NB4 (cell line): ENCODE results near the gene CSPG4.

Experiments
- DNase-seq: peaks from one replicate; pipeline ENCODE4 v3.0.0; 2010; ENCODE audit warnings: low read depth
- H3K4me3 ChIP-seq: one replicate; pipeline ENCODE4 v1.5.1; 2011; ENCODE audit warnings: mild to moderate bottlenecking, low read depth, low read length, moderate library complexity
- MYC ChIP-seq: IDR thresholded peaks from 2 replicates; pipeline ENCODE4 v1.6.1; 2011; ENCODE audit warnings: low read depth, low read length
- POLR2A ChIP-seq: IDR thresholded peaks from 2 replicates; pipeline ENCODE4 v1.6.1; 2011; ENCODE audit warnings: mild to moderate bottlenecking; ENCODE audit not compliant: insufficient read length; ENCODE audit errors: extremely low read depth
- TF ChIP-seq, protein P1 (sequence below): IDR thresholded peaks from 2 replicates; pipeline ENCODE4 v1.6.1; 2011; ENCODE audit warnings: low read depth, low read length
- TF ChIP-seq, protein P2 (sequence below): IDR thresholded peaks from one replicate; pipeline ENCODE4 v1.5.1; 2012; ENCODE audit warnings: low read depth, low read length

CSPG4 gene

DNA sequence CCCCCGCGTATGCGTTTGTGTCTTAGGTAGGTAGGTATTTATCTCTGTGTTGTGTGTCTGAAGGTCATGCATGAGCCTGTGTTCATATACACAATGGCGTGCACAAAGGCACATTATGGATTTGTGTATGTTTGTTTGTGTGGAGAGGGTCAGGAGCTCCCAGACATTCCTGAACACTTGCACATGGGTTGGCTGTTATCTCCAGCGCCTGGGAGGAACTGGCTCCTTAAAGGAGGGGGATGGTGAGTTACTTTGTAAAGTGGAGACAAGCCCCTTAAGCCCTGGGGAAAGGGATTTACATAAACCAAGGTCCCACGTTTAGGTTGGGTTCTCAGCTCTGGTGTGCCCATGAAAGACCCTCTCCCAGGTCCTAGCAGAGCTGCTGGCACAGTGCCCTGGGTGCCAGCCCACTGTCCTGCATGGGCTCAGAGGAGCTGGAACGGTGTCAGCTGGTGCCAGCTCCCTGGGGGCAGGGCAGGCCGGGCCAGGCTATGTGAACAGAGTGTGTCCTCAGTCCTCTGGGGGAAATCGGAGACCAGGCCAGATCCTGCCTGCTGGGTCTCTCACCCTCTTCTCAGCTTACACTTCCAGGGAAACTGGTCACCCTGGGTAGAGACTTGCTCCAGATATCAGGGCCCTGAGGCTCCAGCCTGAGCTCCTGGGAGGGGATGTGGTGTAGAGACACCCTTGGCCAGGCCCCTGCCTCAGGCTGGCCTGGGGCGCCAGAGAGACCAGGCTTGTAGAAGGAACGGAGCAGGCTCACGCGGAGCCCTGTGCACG is 39.8 kb downstream of the CSPG4 start:
- H3K4me3 ChIP-seq = no peak overlapping the region
- TF ChIP-seq POLR2A (no peak), MYC (no peak)
- TF ChIP-seq, protein P1, sequence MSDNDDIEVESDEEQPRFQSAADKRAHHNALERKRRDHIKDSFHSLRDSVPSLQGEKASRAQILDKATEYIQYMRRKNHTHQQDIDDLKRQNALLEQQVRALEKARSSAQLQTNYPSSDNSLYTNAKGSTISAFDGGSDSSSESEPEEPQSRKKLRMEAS = no peak
- TF ChIP-seq, protein P2, sequence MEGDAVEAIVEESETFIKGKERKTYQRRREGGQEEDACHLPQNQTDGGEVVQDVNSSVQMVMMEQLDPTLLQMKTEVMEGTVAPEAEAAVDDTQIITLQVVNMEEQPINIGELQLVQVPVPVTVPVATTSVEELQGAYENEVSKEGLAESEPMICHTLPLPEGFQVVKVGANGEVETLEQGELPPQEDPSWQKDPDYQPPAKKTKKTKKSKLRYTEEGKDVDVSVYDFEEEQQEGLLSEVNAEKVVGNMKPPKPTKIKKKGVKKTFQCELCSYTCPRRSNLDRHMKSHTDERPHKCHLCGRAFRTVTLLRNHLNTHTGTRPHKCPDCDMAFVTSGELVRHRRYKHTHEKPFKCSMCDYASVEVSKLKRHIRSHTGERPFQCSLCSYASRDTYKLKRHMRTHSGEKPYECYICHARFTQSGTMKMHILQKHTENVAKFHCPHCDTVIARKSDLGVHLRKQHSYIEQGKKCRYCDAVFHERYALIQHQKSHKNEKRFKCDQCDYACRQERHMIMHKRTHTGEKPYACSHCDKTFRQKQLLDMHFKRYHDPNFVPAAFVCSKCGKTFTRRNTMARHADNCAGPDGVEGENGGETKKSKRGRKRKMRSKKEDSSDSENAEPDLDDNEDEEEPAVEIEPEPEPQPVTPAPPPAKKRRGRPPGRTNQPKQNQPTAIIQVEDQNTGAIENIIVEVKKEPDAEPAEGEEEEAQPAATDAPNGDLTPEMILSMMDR = no peak
- DNase-seq = no peak

DNA sequence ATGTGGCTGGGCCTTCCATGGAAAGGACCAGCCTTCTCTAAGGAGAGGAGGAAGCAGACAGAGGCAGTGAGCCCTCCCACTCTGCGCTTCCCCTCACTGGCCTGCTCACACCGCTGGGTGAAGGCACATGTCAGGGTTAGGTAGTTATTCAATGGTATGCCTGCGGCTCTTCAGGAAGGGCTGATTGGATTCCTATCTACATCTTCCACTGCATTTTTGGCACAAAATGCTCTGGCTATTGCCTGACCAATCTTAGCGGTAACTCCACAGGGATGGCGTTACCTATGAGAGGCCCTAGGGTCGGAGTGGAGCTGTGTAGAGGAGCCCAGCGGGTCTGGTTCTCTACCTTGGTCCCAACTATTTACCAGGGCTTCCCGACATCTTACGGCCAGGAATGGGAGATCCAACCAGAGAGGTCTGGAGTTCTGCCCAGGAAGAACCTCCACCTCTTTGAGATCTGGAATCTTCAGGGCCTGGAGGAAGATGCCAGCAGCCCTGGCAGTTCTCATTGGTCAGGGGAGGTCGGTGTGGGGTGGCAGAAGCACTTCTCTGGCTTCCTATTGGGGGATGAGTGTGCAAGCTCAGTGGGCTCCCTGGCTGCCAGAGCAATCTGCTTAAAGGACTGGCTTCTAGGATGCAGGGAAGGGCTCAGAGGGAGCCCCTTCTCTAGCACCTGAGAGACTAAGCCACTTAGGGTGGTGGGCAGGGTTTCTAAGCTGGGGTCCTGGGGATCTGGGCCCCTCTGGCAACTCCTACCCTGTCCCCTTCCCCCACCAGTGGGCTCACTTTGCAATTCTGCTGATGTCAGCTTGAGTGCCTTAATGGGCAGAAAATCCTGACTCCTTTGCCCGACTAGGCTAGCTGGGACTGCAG is 40.7 kb downstream of the CSPG4 start:
- DNase-seq = peak; percentile 43
- TF ChIP-seq POLR2A (no peak), MYC (peak; percentile 45)
- TF ChIP-seq, protein P1 = peak; percentile 41
- H3K4me3 ChIP-seq = no peak overlapping the region

DNA sequence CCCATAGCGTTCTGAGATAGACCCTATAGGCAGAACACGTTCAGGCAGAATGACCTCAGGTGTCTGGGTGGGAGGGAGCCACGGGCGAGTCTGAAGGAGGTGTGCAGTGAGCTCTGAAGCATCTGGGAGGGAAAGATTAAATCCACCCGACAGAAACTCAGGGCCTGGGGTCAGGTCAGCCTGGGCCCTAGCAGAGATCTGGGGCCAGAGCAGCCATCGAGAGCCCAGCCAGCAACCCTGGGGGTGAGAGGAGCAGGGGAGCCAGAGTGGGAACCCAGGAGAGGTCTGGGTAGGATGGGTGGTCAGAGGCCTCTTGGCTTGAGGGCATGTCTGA is 42.8 kb downstream of the CSPG4 start:
- TF ChIP-seq, protein P1 = no peak
- TF ChIP-seq MYC (no peak), POLR2A (no peak)
- TF ChIP-seq, protein P2 = no peak
- no peak overlapping the region for H3K4me3 ChIP-seq
- no peak for DNase-seq

DNA sequence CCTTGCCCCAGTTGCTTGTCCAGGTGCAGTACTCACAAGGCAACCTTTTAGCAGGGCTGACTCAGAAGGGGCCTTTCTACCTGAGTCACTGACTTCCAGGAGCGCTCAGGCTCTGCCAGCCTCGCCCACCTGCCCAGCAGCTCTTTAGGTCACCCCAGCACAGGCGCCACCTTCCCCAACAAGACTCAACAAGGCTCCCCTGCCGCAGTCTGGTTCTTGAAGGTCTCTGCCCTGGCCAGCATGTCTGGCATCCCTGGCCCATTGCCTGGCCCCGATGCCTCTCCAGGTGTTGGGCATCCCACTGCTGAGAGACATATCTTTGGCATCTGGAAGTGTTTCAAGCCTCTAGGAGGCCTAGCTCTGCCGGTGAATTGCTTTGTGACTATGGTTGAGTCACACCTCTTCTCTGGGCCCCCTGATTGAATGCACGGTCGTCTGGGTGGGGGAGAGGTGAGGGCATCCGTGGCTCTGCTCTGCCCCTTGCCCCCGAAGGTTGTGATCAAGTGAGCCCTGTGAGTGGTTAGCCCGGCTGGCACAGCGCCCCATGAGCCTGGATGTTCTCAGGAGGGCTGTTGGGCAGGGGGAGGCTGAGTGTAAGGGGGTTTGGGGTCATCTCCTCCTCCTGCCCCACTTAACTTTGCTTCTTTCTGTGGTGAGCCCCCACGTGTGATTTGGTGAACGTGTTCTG is 43.3 kb downstream of the CSPG4 start:
- no peak for DNase-seq
- TF ChIP-seq, protein P1 = no peak
- TF ChIP-seq, protein P2 = no peak
- TF ChIP-seq MYC (no peak), POLR2A (no peak)
- H3K4me3 ChIP-seq = no peak overlapping the region

DNA sequence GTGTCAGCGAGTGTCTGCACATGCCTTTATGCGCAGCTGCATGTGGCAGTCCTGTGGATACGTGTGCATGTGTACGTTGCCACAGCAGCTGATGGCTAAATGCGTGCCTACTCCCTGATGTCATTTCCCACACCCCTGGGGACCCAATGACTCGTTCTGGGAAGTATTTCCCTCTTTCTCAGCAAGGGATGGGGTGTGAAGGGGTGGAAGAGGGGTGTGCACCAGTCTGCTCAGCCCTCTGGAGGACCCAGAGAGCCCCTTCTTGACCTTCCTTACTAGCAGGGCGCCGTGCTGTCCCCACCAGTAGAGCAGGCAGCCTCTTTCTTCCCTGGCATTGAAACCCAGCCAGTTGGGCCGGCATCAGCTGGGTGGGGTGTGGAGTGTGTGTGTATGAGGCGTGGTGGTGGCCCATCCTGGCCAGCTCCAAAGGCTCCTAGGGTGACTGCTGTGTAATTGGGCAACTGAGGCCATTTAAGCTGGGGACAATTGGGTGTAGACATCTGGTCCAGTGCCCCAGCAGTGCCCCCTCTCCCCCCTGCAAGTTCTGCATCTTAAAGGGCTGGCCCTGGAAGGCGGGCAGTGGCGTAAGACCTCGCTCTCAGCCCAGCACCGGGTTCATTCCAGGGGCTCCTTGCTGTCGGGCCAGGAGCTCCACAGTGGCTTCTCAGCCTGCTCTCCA is 45.7 kb downstream of the CSPG4 start:
- TF ChIP-seq, protein P2 = no peak
- TF ChIP-seq, protein P1 = peak; percentile 29; the same call in 1 of the 2 replicates
- no peak overlapping the region for H3K4me3 ChIP-seq
- DNase-seq = peak; percentile 50
